SU-DHL-6 (cell line): ENCODE measurements around the gene NUP188.
"Not testable (repeated sequence)": the region's sequence is repeated elsewhere in the genome, so short reads cannot be mapped to it uniquely, and the experiment has no call there.

Experiments
- H2AFZ ChIP-seq: fragments of 200-600 bp; sonication (generic); 2 replicates; pipeline ENCODE4 v1.6.1; 2014; ENCODE audit warnings: low read depth, mild to moderate bottlenecking, moderate library complexity, mixed read lengths, antibody characterized with exemption, low read length; ENCODE audit not compliant: severe bottlenecking
- H3F3A ChIP-seq: fragments of 200-600 bp; shearing (Covaris generic); 2 replicates; pipeline ENCODE4 v1.6.0; 2016; ENCODE audit warnings: antibody characterized with exemption, mild to moderate bottlenecking; ENCODE audit not compliant: insufficient read depth
- H3K27ac ChIP-seq: fragments of 200-600 bp; sonication (generic); 2 replicates; pipeline ENCODE4 v1.5.1; 2016; ENCODE audit warnings: low read depth, mild to moderate bottlenecking, low read length, moderate library complexity, mixed read lengths
- H3K27me3 ChIP-seq: fragments of 200-600 bp; sonication (generic), shearing (Covaris generic); 2 replicates; pipeline ENCODE4 v1.6.0; 2014; ENCODE audit warnings: mild to moderate bottlenecking, low read length
- H3K36me3 ChIP-seq: fragments of 200-600 bp; sonication (generic); 2 replicates; pipeline ENCODE4 v1.6.1; 2014; ENCODE audit warnings: mild to moderate bottlenecking, low read length, mixed read lengths
- H3K4me2 ChIP-seq: fragments of 300-600, 200-600 bp; shearing (Covaris generic), sonication (generic); 2 replicates; pipeline ENCODE4 v1.6.0; 2014; ENCODE audit warnings: low read length, low read depth, mild to moderate bottlenecking; ENCODE audit not compliant: poor library complexity, severe bottlenecking
- H3K4me3 ChIP-seq: fragments of 200-600 bp; sonication (generic); 2 replicates; pipeline ENCODE4 v1.5.1; 2014; ENCODE audit warnings: antibody characterized with exemption, low read length, mild to moderate bottlenecking, mixed read lengths; ENCODE audit not compliant: insufficient read depth, poor library complexity, severe bottlenecking
- H3K79me2 ChIP-seq: fragments of 200-600 bp; sonication (generic); 2 replicates; pipeline ENCODE4 v1.6.1; 2014; ENCODE audit warnings: mild to moderate bottlenecking, low read length, moderate library complexity; ENCODE audit not compliant: insufficient read depth
- H3K9ac ChIP-seq: fragments of 200-600 bp; sonication (generic); 2 replicates; pipeline ENCODE4 v1.7.0; 2014; ENCODE audit warnings: mild to moderate bottlenecking, low read length
- H3K9me2 ChIP-seq: fragments of 200-600 bp; sonication (generic); replicated peaks from 2 replicates; pipeline ENCODE4 v1.6.1; 2014; ENCODE audit warnings: low read length; ENCODE audit not compliant: insufficient read depth
- H3K9me3 ChIP-seq: fragments of 200-600 bp; sonication (generic); 2 replicates; pipeline ENCODE4 v1.6.1; 2014; ENCODE audit warnings: low read length, mixed read lengths; ENCODE audit not compliant: insufficient read depth
- H4K20me1 ChIP-seq: fragments of 200-600 bp; sonication (generic); 2 replicates; pipeline ENCODE4 v1.6.1; 2014; ENCODE audit warnings: low read depth, mild to moderate bottlenecking, antibody characterized with exemption, low read length, moderate library complexity, mixed read lengths
- CTCF ChIP-seq: fragments of 200-600 bp; sonication (generic); IDR thresholded peaks from one replicate; pipeline ENCODE4 v1.5.1; 2017; ENCODE audit warnings: antibody characterized with exemption, mild to moderate bottlenecking, low read length, moderate library complexity; ENCODE audit not compliant: insufficient read depth, poor library complexity, severe bottlenecking
- EZH2phosphoT487 ChIP-seq: fragments of 200-600 bp; sonication (generic), shearing (Covaris generic); conservative IDR thresholded peaks from 2 replicates; pipeline ENCODE4 v1.6.1; 2018; ENCODE audit warnings: mild to moderate bottlenecking, antibody characterized with exemption, low read length, moderate library complexity, mixed read lengths

Gene NUP188

GRCh38 chr9:128940271-128940921, 7.1 kb upstream of the NUP188 start:
- Histone ChIP-seq H3K9me2 (no peaks in the 10 kb centered on the region), H3F3A (no peaks in the 10 kb centered on the region), H4K20me1 (no peaks in the 10 kb centered on the region), H3K9me3 (no peaks in the 10 kb centered on the region), H3K4me2 (no peak overlapping the region), H3K27me3 (no peaks in the 10 kb centered on the region), H3K79me2 (no peaks in the 10 kb centered on the region), H3K36me3 (no peaks in the 10 kb centered on the region), H3K4me3 (no peak overlapping the region), H3K27ac (no peak overlapping the region), H3K9ac (no peak overlapping the region), H2AFZ (no peak overlapping the region)
- TF ChIP-seq CTCF (no peak), EZH2phosphoT487 (no peak)

DNA sequence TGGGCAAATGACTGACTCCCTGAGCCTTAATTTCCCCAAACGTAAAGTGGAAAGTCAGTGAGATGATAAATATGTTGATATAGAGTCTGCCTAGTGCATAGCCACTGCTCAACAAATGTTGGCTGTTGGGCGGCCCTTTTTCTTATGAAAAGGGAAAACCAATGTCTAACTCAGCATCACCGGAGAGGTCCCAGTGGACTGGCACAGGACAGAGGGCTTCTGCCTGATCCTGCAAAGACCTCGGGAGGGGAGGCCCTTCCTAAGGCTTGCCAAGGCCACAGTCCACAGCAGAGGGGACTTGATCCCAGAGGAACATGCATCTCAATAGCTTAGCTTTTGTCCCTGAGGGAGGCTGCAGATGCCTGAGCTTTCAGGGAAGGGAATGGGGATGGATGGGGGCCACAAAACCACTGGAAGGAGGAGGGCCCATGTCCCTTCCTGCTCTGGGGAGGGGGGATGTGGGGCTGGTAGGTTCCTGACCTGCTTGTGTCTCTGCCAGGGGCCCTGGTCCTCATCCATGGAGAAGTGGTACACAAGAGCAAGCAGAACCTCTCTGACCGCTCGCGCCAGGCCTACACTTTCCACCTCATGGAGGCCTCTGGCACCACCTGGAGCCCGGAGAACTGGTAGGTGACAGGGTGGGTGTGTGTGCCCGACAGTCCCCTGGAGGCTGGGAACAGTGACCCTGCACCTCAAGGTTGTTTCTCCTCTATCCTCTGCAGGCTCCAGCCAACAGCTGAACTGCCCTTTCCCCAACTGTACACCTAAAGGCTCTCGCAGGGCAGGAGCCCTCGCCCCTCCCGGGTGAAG, 6.3 kb upstream of the NUP188 start:
- no peak overlapping the region for H3K27ac ChIP-seq
- H3K27me3 ChIP-seq: no peaks in the 10 kb centered on the region
- no peaks in the 10 kb centered on the region for H3F3A ChIP-seq
- H3K9me2 ChIP-seq: no peaks in the 10 kb centered on the region
- TF ChIP-seq EZH2phosphoT487 (no peak), CTCF (no peak)
- H3K4me3 ChIP-seq: no peak overlapping the region
- no peak overlapping the region for H3K9ac ChIP-seq
- peaks cover 4% of the 10 kb centered on the region; the same call in 1 of the 2 replicates for H3K79me2 ChIP-seq
- H2AFZ ChIP-seq: no peak overlapping the region
- H3K9me3 ChIP-seq: no peaks in the 10 kb centered on the region
- no peak overlapping the region for H3K4me2 ChIP-seq
- no peaks in the 10 kb centered on the region for H3K36me3 ChIP-seq
- H4K20me1 ChIP-seq: no peaks in the 10 kb centered on the region

DNA sequence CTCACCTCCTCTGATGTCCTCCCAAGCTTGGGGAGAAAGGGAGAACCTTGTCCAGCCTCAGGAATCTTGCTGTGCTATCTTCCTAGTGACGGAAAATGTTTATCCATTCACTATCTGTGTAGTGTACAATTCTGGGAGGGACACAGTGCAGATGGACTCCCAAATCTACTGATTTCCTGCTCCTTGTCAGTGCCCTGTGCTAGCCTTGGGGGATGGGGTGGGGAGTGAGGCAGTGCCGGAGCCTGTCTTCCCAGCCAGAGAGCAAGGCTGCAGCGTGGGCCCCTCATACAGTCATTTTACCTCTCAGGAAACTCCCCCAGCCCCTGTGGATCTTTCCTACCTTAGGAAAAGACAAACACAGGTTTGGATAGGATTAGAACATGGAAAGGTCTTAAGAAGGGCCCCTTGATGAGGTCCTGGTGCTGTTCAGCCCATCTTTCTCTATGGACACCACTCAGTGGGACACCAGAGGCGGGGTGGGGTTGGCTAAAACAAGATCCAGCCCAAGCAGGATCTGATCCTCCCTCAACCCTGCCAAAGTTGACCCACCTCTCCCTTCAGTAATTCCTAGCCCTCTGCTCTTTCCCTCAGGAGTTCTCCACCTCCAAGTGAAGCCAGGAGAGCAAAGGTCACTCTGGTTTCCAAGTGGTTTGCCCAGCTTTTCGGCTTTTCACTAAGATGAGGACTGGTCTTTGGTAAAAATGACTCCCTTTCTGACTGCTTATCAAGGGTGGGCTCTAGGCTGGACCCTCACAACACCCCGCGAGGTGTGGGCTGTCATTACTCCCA, 3.5 kb upstream of the NUP188 start:
- H3K9me2 ChIP-seq: no peaks in the 10 kb centered on the region
- H3K27me3 ChIP-seq: no peaks in the 10 kb centered on the region
- H3K27ac ChIP-seq: no peak overlapping the region
- H3F3A ChIP-seq: no peaks in the 10 kb centered on the region
- no peak overlapping the region for H2AFZ ChIP-seq
- H3K9me3 ChIP-seq: no peaks in the 10 kb centered on the region
- H3K4me3 ChIP-seq: no peak overlapping the region
- TF ChIP-seq EZH2phosphoT487 (no peak), CTCF (no peak)
- H4K20me1 ChIP-seq: no peaks in the 10 kb centered on the region
- H3K36me3 ChIP-seq: no peaks in the 10 kb centered on the region
- no peak overlapping the region for H3K9ac ChIP-seq
- H3K79me2 ChIP-seq: peaks cover 20% of the 10 kb centered on the region
- H3K4me2 ChIP-seq: no peak overlapping the region

DNA sequence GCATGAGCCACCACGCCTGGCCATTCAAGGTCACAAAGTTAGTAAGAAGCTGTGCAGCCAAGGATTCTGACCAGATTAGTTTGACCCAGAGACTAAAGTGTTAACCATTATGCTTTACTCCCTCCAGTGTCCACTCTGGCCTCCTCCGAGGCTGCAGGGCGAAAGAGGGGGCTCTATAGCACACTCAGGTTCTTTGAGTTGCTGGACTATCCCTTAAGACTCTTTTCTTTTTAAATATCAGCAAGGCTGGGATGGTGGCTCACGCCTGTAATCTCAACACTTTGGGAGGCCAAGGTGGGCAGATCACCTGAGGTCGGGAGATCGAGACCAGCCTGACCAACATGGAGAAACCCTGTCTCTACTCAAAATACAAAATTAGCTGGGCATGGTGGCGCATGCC, 2.5 kb upstream of the NUP188 start:
- not testable (repeated sequence) for H3K36me3 ChIP-seq, H4K20me1 ChIP-seq, H3F3A ChIP-seq, H3K9me3 ChIP-seq, H3K4me2 ChIP-seq, H2AFZ ChIP-seq, H3K27ac ChIP-seq, H3K27me3 ChIP-seq, H3K4me3 ChIP-seq, H3K9ac ChIP-seq, H3K9me2 ChIP-seq
- peaks cover 30% of the 10 kb centered on the region for H3K79me2 ChIP-seq
